Stimulated activated CD8-positive, alpha-beta memory T cell treated with anti-CD3 and anti-CD28 coated beads, Interleukin-12 subunit alpha, Interleukin-12 subunit beta, amount 100 ng/mL, for 4 hours (primary cell): ENCODE data around the gene MS4A6E.
"Not testable (repeated sequence)": the region's sequence is repeated elsewhere in the genome, so short reads cannot be mapped to it uniquely, and the experiment has no call there.

ENCODE experiments used
- DNase-seq: peaks from one replicate; pipeline ENCODE4 v3.0.0-alpha.2; 2020; ENCODE audit warnings: low read depth

MS4A6E gene

GRCh38 chr11:60336767-60337391 is 9.8 kb downstream of the MS4A6E start:
- DNase-seq, result no peak

GRCh38 chr11:60338053-60338452 is 11.0 kb downstream of the MS4A6E start:
- DNase-seq, result no peak

DNA sequence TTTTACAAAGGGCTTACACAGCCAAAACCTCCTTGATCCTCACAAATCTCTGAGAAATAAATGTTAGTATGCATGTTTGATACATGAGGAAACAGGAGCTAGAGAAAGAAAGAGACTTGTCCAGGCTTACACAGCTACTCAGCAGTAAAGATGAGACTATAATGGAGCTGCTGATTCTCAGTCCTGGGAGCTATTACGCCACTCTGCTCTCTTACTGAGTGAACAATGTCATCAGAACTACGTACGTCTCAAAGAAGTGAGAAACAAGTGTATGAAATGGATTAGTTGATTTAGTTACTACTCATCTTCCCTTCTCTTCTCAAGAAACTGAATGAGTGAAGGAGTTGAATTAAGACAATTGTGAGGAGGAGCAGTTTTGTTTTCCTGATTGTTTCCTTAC is 12.3 kb downstream of the MS4A6E start:
- no peak for DNase-seq

DNA sequence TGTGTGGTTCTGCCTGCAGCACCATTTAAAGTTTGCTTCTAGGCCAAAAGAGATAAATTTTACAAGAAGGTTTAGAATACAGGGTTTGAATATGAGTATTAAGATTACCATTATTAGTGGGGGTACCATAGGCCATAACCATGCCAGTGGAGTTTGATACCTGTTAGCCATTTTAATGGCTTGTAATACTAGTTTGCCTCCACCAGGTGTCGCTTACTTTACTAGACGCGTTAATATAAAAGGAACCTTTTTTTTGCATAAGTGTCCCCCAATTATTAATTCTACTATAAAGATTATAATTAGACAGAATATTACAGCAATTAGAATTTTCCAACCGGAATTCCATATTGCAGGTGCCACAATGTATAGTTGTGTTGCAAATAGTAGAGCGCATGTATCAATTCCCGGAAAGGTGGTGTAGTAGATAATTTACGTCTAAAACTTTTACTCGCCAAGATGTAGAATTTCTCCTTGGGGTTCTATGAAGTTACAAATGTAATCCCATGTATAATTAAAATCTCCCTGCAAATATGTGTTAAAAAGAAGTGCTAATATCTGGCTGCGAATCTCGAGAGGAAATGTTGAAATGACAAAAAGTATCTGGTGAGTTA is 16.1 kb downstream of the MS4A6E start:
- no peak for DNase-seq

DNA sequence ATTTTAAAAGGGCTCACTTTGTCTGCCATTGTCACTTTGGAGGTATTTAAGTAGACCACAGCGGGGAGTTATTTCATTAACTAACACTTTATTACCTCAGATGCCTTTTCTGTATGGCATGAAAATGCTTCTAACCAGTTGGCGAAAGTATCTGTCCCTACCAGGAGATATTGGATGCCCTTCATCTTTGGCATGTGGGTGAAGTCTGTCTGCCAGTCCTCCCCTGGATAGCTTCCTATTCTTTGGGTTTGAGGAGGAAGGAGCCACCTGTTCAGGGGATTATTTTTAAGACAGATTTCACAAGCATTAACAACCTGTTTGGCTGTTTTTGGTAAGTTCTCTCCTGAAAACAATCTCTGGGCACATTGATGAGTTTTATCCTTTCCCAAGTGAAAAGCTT is 17.1 kb downstream of the MS4A6E start:
- DNase-seq, result no peak

DNA sequence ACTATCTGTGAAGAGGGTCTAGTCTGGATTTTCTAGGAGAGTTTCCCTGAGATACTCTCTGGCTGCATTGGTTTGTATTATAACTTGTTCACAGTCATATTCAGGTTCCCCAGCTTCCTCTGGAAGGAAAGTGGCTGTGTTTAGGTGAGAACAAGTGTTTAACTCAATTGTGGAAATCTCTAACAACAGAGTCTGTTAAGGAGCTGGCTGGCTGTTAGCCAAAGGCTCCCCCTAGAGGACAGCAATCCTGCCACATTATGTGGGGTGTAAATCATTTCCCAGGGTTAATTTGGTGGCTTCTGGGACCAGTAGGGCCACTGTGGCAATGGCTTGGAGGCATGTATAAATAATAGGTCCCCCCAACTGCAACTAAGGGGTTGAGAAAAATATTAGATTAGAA is 18.4 kb downstream of the MS4A6E start:
- DNase-seq, result no peak

- DNase-seq, result no peak
These were observed 20.2 kb downstream of the MS4A6E start for GRCh38 chr11:60347084-60347797.

DNA sequence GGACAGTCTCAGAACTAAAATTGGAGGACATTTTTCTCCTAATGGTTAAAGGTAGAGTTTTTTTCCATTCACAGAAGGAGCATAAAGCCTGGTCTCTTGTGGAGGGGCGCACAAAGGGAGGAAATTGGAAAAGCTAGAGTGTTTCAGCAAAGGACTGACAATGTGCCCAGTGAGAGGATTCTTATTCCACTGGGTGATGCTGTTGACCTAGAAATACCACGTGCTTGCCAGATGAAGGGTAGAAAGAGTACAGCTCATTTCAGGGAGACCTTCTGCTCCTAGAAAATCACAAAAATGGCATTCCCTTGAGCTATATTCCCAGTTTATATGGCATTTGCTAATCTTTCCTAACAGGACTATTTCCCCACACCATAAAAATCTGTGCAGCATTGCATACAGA is 21.1 kb downstream of the MS4A6E start:
- DNase-seq, result no peak

GRCh38 chr11:60349990-60350389 is 22.9 kb downstream of the MS4A6E start:
- DNase-seq, result no peak

DNA sequence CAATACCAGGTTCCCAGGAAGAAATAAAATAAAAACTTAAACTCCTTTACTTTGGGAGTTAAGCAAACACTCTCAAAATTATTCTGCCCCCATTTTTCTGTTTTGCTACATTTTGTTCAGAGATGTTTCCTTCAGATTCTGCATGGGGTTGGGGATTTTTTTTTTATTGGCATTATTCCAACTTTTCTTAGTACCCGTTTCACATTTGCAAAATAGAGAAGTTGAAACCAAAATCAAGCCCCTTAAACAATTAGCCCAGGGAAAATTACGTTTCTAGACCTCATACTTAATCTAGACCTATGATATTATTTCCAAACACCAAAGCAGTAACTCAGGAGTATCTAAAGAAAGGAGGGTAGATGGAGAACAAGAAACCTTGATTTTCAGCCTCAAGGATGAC is 30.7 kb downstream of the MS4A6E start:
- DNase-seq, result no peak

DNA sequence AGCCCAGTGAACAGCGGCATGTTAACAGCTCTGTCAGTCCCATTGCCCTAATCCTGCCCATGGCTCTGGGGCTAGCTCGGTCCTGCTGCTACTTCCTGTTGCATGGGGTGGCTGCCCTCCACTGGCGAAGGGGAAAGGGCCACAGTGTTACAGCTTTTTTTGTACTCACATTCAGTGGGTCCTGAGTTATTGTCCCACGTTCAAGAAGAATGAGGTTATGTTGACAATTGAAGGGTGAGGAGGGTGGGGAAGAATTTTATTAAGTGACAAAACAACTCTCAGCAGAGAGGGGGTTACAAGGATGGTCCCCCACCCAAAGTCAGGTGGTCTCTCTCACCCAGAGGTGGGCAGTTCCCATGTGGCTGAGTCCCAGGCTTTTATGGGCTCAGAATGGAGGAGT is 33.6 kb downstream of the MS4A6E start:
- DNase-seq, result no peak

DNA sequence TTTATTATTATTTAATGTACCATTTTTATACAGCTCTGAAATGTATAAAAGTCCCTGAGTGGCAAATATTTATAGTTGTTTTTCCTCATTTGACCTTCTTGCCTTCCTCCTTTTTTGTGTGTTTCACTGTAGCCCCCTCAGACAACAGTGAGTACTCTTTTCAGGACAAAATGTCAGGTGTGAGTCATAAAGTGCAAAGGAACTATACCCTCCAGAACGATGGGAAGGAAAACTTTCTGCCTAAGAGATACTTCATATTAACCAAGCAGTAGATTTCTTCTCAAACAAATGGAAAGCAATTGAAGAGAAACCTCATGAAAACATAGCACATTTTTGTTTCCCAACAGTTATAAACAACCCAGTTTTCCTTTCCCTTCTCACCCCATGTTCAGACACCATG is 35.2 kb downstream of the MS4A6E start:
- no peak for DNase-seq

DNA sequence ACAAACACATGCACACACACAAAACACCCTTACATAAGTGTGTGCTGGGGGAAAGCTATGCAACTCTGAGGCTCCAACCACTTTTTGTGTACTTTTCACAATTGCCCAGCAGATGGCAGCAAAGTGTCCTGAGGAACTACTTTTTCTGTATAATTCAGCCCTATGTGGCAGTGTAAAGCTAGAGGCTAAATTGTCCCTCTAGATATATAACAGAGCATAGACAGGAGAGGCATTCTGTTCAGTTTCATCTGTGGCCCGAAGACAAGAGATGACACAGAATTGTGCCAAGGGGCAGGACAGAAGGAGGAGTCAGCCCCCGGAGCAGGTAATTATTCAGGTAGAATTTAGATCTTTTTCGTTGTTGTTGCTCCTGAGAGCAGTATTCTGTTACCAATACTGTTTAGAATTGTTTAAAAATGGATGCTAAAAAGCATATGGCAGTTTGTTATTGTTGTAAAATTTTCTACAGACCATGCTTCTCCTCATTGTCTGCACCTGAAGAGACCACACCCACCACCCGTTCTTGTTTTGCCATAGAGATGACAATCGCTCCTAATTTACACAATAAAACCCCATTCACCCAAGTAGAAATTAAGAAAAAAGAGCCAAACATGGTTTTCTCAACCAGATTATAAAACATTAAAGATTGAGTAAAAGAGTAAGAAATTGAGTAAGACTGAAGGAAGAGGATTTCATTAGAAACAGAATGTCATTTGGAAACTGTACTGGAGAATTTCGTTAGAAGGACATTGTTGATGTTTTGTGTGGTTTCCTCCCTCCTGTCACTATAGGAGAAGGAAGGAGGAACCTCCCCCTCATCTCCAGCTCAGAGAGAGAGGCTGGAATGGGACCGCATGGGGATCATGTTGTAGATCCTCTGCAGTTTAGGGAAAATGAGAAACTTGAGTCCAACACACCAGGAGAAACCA is 36.8 kb downstream of the MS4A6E start:
- no peak for DNase-seq

DNA sequence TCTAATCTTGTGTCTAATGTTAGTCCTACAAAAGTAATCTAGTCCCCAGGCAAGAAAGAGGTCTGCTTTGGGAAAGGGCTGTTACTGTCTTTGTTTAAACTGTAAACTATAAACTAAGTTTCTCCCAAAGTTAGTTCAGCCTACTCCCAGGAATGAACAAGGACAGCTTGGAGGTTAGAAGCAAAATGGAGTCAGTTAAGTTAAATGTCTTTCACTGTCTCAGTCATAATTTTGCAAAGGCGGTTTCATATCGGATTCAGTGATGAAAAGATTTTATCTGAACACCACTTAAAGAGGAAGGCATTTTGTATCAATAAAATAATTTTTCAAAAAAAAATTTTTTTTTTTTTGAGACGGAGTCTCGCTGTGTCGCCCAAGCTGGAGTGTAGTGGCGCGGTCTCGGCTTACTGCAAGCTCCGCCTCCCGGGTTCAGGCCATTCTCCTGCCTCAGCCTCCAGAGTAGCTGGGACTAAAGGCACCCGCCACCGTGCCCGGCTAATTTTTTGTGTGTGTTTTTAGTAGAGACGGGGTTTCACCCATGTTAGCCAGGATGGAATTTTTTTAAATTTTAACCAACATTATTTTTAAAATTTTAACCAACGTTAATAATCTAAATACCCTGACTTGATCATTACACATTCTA is 39.3 kb downstream of the MS4A6E start:
- DNase-seq, result not testable (repeated sequence)

GRCh38 chr11:60367009-60367408 is 40.0 kb downstream of the MS4A6E start:
- no peak for DNase-seq

DNA sequence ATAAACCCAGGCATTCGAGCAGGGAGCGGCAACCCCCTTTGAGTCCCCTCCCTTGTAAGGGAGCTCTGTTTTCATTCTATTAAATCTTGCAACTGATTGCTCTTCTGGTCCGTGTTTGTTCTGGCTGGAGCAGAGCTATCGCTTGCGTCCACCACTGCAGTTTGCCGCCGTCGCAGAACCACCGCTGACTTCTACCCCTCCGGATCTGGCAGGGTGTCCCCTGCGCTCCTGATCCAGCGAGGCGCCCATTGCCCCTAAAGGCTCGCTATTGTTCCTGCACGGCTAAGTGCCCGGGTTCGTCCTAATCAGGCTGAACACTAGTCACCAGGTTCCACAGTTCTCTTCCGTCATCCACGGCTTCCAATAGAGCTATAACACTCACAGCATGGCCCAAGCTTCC is 40.8 kb downstream of the MS4A6E start:
- no peak for DNase-seq

DNA sequence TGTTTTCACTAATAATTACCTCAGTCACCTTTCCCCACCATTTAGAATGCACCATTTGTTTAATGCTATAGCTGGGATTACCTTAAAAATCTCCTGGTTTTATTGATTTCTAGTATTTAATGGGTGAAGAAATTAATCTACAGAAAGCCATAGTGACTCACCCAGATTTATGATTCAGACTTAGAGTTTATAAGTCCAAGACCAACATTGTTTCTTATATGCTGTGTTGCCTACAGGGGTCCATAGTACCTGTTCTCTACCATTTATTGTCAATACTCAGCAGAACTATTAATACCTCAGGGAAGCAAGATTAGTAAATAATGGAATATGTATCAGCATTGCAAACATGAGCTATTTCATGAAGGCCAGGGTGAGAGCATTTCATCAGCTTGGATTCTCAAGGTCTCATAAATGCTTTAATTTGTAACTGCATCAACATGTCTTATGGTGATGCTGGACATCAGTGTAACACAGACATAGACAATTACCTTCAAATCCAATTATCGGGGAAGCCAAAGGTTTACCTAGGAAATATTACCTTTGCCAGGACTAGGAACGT is 43.3 kb downstream of the MS4A6E start:
- DNase-seq, result no peak

DNA sequence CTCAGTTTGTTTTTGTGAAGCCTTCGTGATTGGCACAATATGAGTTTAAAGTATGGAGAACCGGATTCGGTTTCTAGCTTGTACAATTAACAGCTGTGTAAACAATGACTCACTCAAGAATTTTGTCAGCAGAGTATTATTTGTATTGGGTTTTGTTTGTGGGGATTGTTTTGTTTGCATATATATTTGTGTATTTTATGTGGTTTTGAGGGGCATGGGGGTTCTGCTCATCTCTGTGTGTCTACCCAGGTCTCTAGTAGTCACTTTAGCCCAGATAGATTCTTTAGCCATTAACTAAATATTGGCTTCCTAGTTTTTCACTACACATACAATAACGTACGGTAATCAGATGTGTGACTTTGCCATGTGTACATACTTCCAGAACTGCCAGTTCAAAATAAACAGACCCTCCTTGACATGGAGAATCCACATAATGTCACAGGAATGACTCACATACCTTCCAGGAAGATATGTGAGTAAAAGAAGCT is 43.8 kb downstream of the MS4A6E start:
- no peak for DNase-seq

DNA sequence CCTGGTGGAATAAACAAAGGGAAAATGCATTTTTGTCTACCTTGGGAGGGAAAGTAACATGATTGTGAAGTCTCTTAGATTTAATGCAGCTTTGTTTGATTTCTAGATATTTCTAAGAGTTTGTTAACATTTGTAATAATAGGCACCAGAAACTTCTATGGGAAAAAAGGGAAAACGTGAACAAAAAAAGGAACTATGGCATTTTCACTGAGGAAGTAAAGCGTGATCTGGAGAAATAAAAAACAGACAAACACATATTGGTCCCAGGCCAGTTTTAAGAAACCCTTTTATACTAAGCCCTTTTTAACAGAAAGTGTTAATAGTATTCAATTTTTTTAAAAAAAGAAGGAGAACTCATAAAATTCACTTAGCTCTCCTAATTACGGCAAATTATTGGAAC is 44.3 kb downstream of the MS4A6E start:
- DNase-seq, result no peak

GRCh38 chr11:60371854-60372253 is 44.8 kb downstream of the MS4A6E start:
- DNase-seq, result no peak

GRCh38 chr11:60372767-60373166 is 45.7 kb downstream of the MS4A6E start:
- no peak for DNase-seq

GRCh38 chr11:60375316-60375715 is 48.3 kb downstream of the MS4A6E start:
- no peak for DNase-seq
